AG20443 (cell line): ENCODE measurements around the gene BCAT1.

ENCODE experiments used
- DNase-seq: peaks from one replicate; pipeline ENCODE4 v3.0.0; 2012; ENCODE audit warnings: low spot score, mixed read lengths

The BCAT1 gene

GRCh38 chr12:24764712-24765111 lies 184.2 kb downstream of the BCAT1 start:
- DNase-seq: no peak

GRCh38 chr12:24760606-24761378 lies 188.1 kb downstream of the BCAT1 start:
- DNase-seq: no peak

- DNase-seq: no peak
Observed at GRCh38 chr12:24760162-24760561, 188.7 kb downstream of the BCAT1 start.
